IMR-90 (cell line): ENCODE results near the gene UFC1. TPM values are rescaled to one million over a fixed set of nuclear protein-coding genes. Genes with fewer than 3 reads are reported as not detected.

Experiments
- ATAC-seq: fragments of 200-7000 bp; cut with Tn5 transposase; 2 replicates; pipeline ENCODE4 v1.9.1; 2020; ENCODE audit warnings: low read depth, mild to moderate bottlenecking, moderate library complexity
- BruUV-seq: library from RNA; stranded (reverse); fragments of 400-500 nt; replicated peaks from 2 replicates; lab custom pipeline; 2021; lab: Mats Ljungman, UMichigan
- CTCF ChIA-PET: fragments of 300-600 bp; formaldehyde crosslinking; extraction: SDS; loops from one replicate; lab custom pipeline; 2021; ENCODE audit warnings: antibody characterized with exemption; lab: Yijun Ruan, JAX
- POLR2A ChIA-PET: fragments of 300-600 bp; sonication (Branson Sonifier 250); formaldehyde crosslinking; loops from one replicate; lab custom pipeline; 2022; ENCODE audit warnings: antibody characterized with exemption; ENCODE audit not compliant: unreplicated experiment; lab: Charles Lee
- DNase-seq: peaks from one replicate; pipeline ENCODE4 v3.0.0; 2013
- H2AFZ ChIP-seq: replicated peaks from 2 replicates; pipeline ENCODE3; 2013; ENCODE audit warnings: low read length, mild to moderate bottlenecking; ENCODE audit not compliant: poor library complexity
- H2AK5ac ChIP-seq: 2 replicates; pipeline ENCODE4 v1.6.1; 2013; ENCODE audit warnings: low read depth, low read length, inconsistent platforms
- H2AK9ac ChIP-seq: replicated peaks from 2 replicates; pipeline ENCODE3; 2013; ENCODE audit warnings: mild to moderate bottlenecking, low read depth, low read length, moderate library complexity; ENCODE audit not compliant: poor library complexity
- H2BK120ac ChIP-seq: 2 replicates; pipeline ENCODE4 v1.6.1; 2013; ENCODE audit warnings: low read depth, low read length, inconsistent platforms
- H2BK15ac ChIP-seq: 3 replicates; pipeline ENCODE4 v1.6.1; 2013; ENCODE audit warnings: low read depth, low read length, inconsistent platforms
- H2BK20ac ChIP-seq: 2 replicates; pipeline ENCODE4 v1.6.1; 2013; ENCODE audit warnings: low read depth, mild to moderate bottlenecking, inconsistent platforms, low read length, moderate library complexity
- H2BK5ac ChIP-seq: 2 replicates; pipeline ENCODE4 v1.6.1; 2013; ENCODE audit warnings: mild to moderate bottlenecking, low read depth, low read length, inconsistent platforms; ENCODE audit not compliant: poor library complexity, severe bottlenecking
- H3K14ac ChIP-seq: replicated peaks from 2 replicates; pipeline ENCODE4 v1.6.1; 2013; ENCODE audit warnings: low read depth, low read length, inconsistent platforms
- H3K18ac ChIP-seq: 2 replicates; pipeline ENCODE4 v1.6.1; 2013; ENCODE audit warnings: low read depth, low read length, control low read depth
- H3K23ac ChIP-seq: 2 replicates; pipeline ENCODE4 v1.6.1; 2013; ENCODE audit warnings: low read depth, low read length, inconsistent platforms
- H3K27ac ChIP-seq: 2 replicates; pipeline ENCODE4 v1.5.1; 2013; ENCODE audit warnings: mild to moderate bottlenecking, control low read depth, low read length; ENCODE audit not compliant: insufficient read depth
- H3K27me3 ChIP-seq: 2 replicates; pipeline ENCODE4 v1.6.1; 2013; ENCODE audit warnings: low read length; ENCODE audit not compliant: control insufficient read depth, insufficient read depth
- H3K36me3 ChIP-seq: 2 replicates; pipeline ENCODE4 v1.6.1; 2013; ENCODE audit warnings: low read length, mixed read lengths; ENCODE audit not compliant: control insufficient read depth, insufficient read depth
- H3K4ac ChIP-seq: 2 replicates; pipeline ENCODE4 v1.6.1; 2013; ENCODE audit warnings: low read depth, low read length, inconsistent platforms
- H3K4me1 ChIP-seq: 2 replicates; pipeline ENCODE4 v1.6.1; 2013; ENCODE audit warnings: low read length, mixed read lengths; ENCODE audit not compliant: control insufficient read depth, insufficient read depth
- H3K4me2 ChIP-seq: 2 replicates; pipeline ENCODE4 v1.6.1; 2013; ENCODE audit warnings: low read depth, mild to moderate bottlenecking, control low read depth, low read length, moderate library complexity
- H3K4me3 ChIP-seq: 2 replicates; pipeline ENCODE4 v1.5.1; 2013; ENCODE audit warnings: low read depth, mild to moderate bottlenecking, control low read depth, low read length, moderate library complexity; ENCODE audit not compliant: insufficient read depth
- H3K56ac ChIP-seq: 2 replicates; pipeline ENCODE4 v1.6.1; 2013; ENCODE audit warnings: low read length, inconsistent platforms; ENCODE audit not compliant: insufficient read depth; ENCODE audit errors: extremely low read depth
- H3K79me1 ChIP-seq, 2 experiments: 2 replicates each; pipeline ENCODE4 v1.6.1; 2013; ENCODE audit warnings: low read length in 2 of 2, inconsistent platforms in 1 of 2, low read depth in 1 of 2
- H3K9ac ChIP-seq: 2 replicates; pipeline ENCODE4 v1.6.1; 2013; ENCODE audit warnings: low read depth, low read length, control low read depth
- H3K9me1 ChIP-seq: 2 replicates; pipeline ENCODE4 v1.6.1; 2013; ENCODE audit warnings: low read length, inconsistent platforms; ENCODE audit not compliant: insufficient read depth
- H3K9me3 ChIP-seq: 2 replicates; pipeline ENCODE4 v1.6.1; 2013; ENCODE audit warnings: low read length; ENCODE audit not compliant: control insufficient read depth, insufficient read depth
- H4K20me1 ChIP-seq: 2 replicates; pipeline ENCODE4 v1.6.1; 2013; ENCODE audit warnings: low read length, inconsistent platforms; ENCODE audit not compliant: insufficient read depth
- H4K5ac ChIP-seq: 2 replicates; pipeline ENCODE4 v1.6.1; 2013; ENCODE audit warnings: mild to moderate bottlenecking, low read depth, low read length, control low read depth
- H4K8ac ChIP-seq, 2 experiments: 2 replicates each; pipeline ENCODE4 v1.6.1; 2013; ENCODE audit warnings: low read depth in 2 of 2, low read length in 2 of 2, control low read depth in 1 of 2, inconsistent platforms in 1 of 2
- H4K91ac ChIP-seq: 2 replicates; pipeline ENCODE4 v1.6.1; 2013; ENCODE audit warnings: low read depth, low read length, inconsistent platforms; ENCODE audit not compliant: insufficient read depth
- CEBPB ChIP-seq: IDR thresholded peaks from 2 replicates; pipeline ENCODE4 v1.6.1; 2012; ENCODE audit warnings: low read depth, low read length, improper control_type of control experiment
- FOS ChIP-seq: fragments of 150-350 bp; IDR thresholded peaks from 2 replicates; pipeline ENCODE4 v1.6.1; 2016; ENCODE audit warnings: low read depth, low read length
- MAFK ChIP-seq: IDR thresholded peaks from 2 replicates; pipeline ENCODE4 v1.6.1; 2012; ENCODE audit warnings: low read depth, low read length, improper control_type of control experiment
- MAZ ChIP-seq: IDR thresholded peaks from 2 replicates; pipeline ENCODE4 v1.6.1; 2012; ENCODE audit warnings: low read depth, mild to moderate bottlenecking, low read length, improper control_type of control experiment, moderate library complexity, borderline replicate concordance
- POLR2A ChIP-seq: IDR thresholded peaks from 2 replicates; pipeline ENCODE4 v1.6.1; 2012; ENCODE audit warnings: mild to moderate bottlenecking, low read depth, low read length
- RAD21 ChIP-seq: IDR thresholded peaks from 2 replicates; pipeline ENCODE4 v1.6.1; 2012; ENCODE audit warnings: low read length, improper control_type of control experiment
- RCOR1 ChIP-seq: IDR thresholded peaks from 2 replicates; pipeline ENCODE4 v1.6.1; 2012; ENCODE audit warnings: mild to moderate bottlenecking, low read length, improper control_type of control experiment; ENCODE audit not compliant: insufficient replicate concordance
- SMC3 ChIP-seq: fragments of 150-350 bp; IDR thresholded peaks from 2 replicates; pipeline ENCODE4 v1.6.1; 2016; ENCODE audit warnings: low read depth, mild to moderate bottlenecking, antibody characterized with exemption, low read length, moderate library complexity
- USF2 ChIP-seq: fragments of 150-350 bp; IDR thresholded peaks from 2 replicates; pipeline ENCODE4 v1.6.1; 2017; ENCODE audit warnings: mild to moderate bottlenecking, antibody characterized with exemption, low read length, low read depth
- WGBS, 2 experiments: methylation state at CpG; one replicate each; pipeline versions ENCODE4 v1.1.5 to v1.1.7; 2013; ENCODE audit warnings: missing lambda C conversion rate in 2 of 2; ENCODE audit not compliant: insufficient read length in 1 of 2; ENCODE audit errors: extremely low coverage in 2 of 2; 5-methylcytosine and 5-hydroxymethylcytosine counted together
- dilution Hi-C: fragments of 300-500 bp; cut with HindIII; formaldehyde crosslinking; loops from one replicate; pipeline ENCODE4 v1.14.3; 2018; ENCODE audit warnings: low sequenced_read_pairs; ENCODE audit not compliant: unreplicated experiment
- in situ Hi-C: fragments of 300-500 bp; cut with MboI; formaldehyde crosslinking; loops from 3 replicates; pipeline ENCODE4 v1.14.3; 2019; ENCODE audit warnings: low sequenced_read_pairs, inconsistent platforms, mixed read lengths
- intact Hi-C: fragments of 100-400 bp; cut with micrococcal nuclease; formaldehyde crosslinking; loops from 2 replicates; pipeline ENCODE4 v1.10.0; 2022
- polyA plus RNA-seq, 3 experiments: library from polyadenylated mRNA; depleted of rRNA; stranded (reverse); fragments of >200 nt; gene quantifications; 2 replicates each; pipeline ENCODE4 v1.2.3, GENCODE V29; 2012; ENCODE audit warnings: low replicate concordance in 1 of 3
- total RNA-seq: library from RNA; depleted of rRNA; stranded (reverse); fragments of >200 nt; gene quantifications from 2 replicates; pipeline ENCODE4 v1.2.3, GENCODE V29; 2012
- TF ChIP-seq, protein P1 (sequence below): conservative IDR thresholded peaks from 2 replicates; pipeline ENCODE4 v1.5.1; 2012; ENCODE audit warnings: mild to moderate bottlenecking, low read depth, low read length, improper control_type of control experiment

Gene UFC1
- total and polyA plus RNA-seq, 2 of the 4 experiments (the other 2 are of a cell fraction), result 134 to 140 TPM

DNA sequence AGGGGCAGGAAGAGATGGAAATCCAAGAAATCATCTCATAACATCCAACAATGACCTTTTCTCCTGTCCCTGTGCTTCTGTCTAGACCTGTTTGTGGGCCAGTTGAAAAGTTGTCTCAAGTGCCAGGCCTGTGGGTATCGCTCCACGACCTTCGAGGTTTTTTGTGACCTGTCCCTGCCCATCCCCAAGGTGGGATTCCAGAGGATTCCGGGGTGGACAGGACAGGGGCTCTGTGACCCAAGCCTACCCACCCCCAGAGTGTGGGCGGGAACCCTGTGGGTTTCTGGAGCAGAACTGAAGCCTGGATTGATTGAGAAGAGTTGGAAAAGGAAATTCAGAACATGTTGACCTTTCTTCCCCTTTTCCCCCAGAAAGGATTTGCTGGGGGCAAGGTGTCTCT, 10.0 kb downstream of the UFC1 start:
- ChIA-PET CTCF (no interaction called here), POLR2A (no interaction called here)
- ATAC-seq (no peak), DNase-seq (no peak)
- Histone ChIP-seq H3K4me2 (no peak overlapping the region), H4K5ac (no peak overlapping the region), H3K4me1 (peaks cover 8% of the 10 kb centered on the region), H3K4ac (no peak overlapping the region), H4K20me1 (no peaks in the 10 kb centered on the region), H2AK5ac (no peak overlapping the region), H3K36me3 (peaks cover 24% of the 10 kb centered on the region), H3K56ac (no peak overlapping the region), H3K9me3 (no peaks in the 10 kb centered on the region), H3K9me1 (peaks cover 13% of the 10 kb centered on the region), H3K18ac (no peak overlapping the region), H3K79me1 (peaks cover 19 to 36% of the 10 kb centered on the region in 2 experiments), H3K14ac (no peak overlapping the region), H4K91ac (no peak overlapping the region), H2BK15ac (no peak overlapping the region), H3K9ac (no peak overlapping the region), H3K4me3 (no peak overlapping the region), H3K27ac (no peak overlapping the region), H2AK9ac (no peak overlapping the region), H2AFZ (no peak overlapping the region), H3K27me3 (no peaks in the 10 kb centered on the region), H4K8ac (no peak overlapping the region), H2BK120ac (no peak overlapping the region), H3K23ac (no peak overlapping the region), H2BK20ac (no peak overlapping the region), H2BK5ac (no peak overlapping the region)
- no CpG with 5 or more reads among the region's 5 CpGs for WGBS, 2 experiments
- BruUV-seq, result no TSS peak
- TF ChIP-seq POLR2A (no peak), MAFK (no peak), RCOR1 (no peak), SMC3 (no peak), MAZ (no peak), FOS (no peak), USF2 (no peak), CEBPB (no peak), RAD21 (no peak)
- TF ChIP-seq, protein P1, sequence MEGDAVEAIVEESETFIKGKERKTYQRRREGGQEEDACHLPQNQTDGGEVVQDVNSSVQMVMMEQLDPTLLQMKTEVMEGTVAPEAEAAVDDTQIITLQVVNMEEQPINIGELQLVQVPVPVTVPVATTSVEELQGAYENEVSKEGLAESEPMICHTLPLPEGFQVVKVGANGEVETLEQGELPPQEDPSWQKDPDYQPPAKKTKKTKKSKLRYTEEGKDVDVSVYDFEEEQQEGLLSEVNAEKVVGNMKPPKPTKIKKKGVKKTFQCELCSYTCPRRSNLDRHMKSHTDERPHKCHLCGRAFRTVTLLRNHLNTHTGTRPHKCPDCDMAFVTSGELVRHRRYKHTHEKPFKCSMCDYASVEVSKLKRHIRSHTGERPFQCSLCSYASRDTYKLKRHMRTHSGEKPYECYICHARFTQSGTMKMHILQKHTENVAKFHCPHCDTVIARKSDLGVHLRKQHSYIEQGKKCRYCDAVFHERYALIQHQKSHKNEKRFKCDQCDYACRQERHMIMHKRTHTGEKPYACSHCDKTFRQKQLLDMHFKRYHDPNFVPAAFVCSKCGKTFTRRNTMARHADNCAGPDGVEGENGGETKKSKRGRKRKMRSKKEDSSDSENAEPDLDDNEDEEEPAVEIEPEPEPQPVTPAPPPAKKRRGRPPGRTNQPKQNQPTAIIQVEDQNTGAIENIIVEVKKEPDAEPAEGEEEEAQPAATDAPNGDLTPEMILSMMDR, result no peak
- dilution Hi-C loops, result no loop called here
- in situ Hi-C loops, result no loop called here
- intact Hi-C loops, result no loop called here
